HepG2 (cell line): Measurements from ENCODE around the gene ESPN. TPM values are rescaled to one million over a fixed set of nuclear protein-coding genes. Genes with fewer than 3 reads are reported as not detected.

Experiments
- ATF7-NPFF ChIP-seq: sonication (generic); formaldehyde crosslinking; IDR thresholded peaks from 2 replicates; pipeline ENCODE4 v1.8.1; 2023; ENCODE audit warnings: mild to moderate bottlenecking, low read depth, missing genetic modification reagents, moderate library complexity
- FUBP1 ChIP-seq: sonication (generic); formaldehyde crosslinking; IDR thresholded peaks from 2 replicates; pipeline ENCODE4 v1.5.1; 2020; ENCODE audit warnings: missing genetic modification reagents, mild to moderate bottlenecking, borderline replicate concordance
- HCFC1 ChIP-seq: fragments of 150-350 bp; IDR thresholded peaks from 2 replicates; pipeline ENCODE4 v1.6.1; 2014; ENCODE audit warnings: low read depth, low read length
- HDAC1 ChIP-seq: sonication (generic); formaldehyde crosslinking; IDR thresholded peaks from 2 replicates; pipeline ENCODE4 v1.5.1; 2020; ENCODE audit warnings: mild to moderate bottlenecking, missing genetic modification reagents
- HIVEP1 ChIP-seq: sonication (generic); formaldehyde crosslinking; IDR thresholded peaks from 2 replicates; pipeline ENCODE4 v1.4.0; 2020; ENCODE audit warnings: mild to moderate bottlenecking, missing genetic modification reagents
- KMT2B ChIP-seq: IDR thresholded peaks from 2 replicates; pipeline ENCODE4 v1.6.1; 2016; ENCODE audit warnings: missing genetic modification reagents, missing compliant biosample characterization
- NPAS2 ChIP-seq: sonication (generic); formaldehyde crosslinking; IDR thresholded peaks from 2 replicates; pipeline ENCODE4 v1.8.0; 2022; ENCODE audit warnings: mild to moderate bottlenecking, missing genetic modification reagents, borderline replicate concordance
- REXO4 ChIP-seq: sonication (generic); formaldehyde crosslinking; IDR thresholded peaks from 2 replicates; pipeline ENCODE4 v1.8.0; 2022; ENCODE audit warnings: missing genetic modification reagents, mild to moderate bottlenecking, borderline replicate concordance
- SIN3B ChIP-seq: fragments of 150-350 bp; IDR thresholded peaks from 2 replicates; pipeline ENCODE4 v1.6.1; 2014; ENCODE audit warnings: low read length
- TFDP2 ChIP-seq: sonication (generic); formaldehyde crosslinking; IDR thresholded peaks from 2 replicates; pipeline ENCODE4 v1.4.0; 2020; ENCODE audit warnings: missing genetic modification reagents
- ZFYVE20 ChIP-seq: sonication (generic); formaldehyde crosslinking; IDR thresholded peaks from 2 replicates; pipeline ENCODE4 v1.8.0; 2023; ENCODE audit warnings: low read depth, mild to moderate bottlenecking, moderate library complexity, missing genetic modification reagents, borderline replicate concordance
- ZNF710 ChIP-seq: sonication (generic); formaldehyde crosslinking; IDR thresholded peaks from 2 replicates; pipeline ENCODE4 v1.5.0; 2020; ENCODE audit warnings: mild to moderate bottlenecking, missing genetic modification reagents, borderline replicate concordance
- ZNF766 ChIP-seq: sonication (generic); formaldehyde crosslinking; IDR thresholded peaks from 2 replicates; pipeline ENCODE4 v1.5.0; 2020; ENCODE audit warnings: missing genetic modification reagents, borderline replicate concordance
- ZNF878 ChIP-seq: sonication (generic); formaldehyde crosslinking; IDR thresholded peaks from 2 replicates; pipeline ENCODE4 v1.8.1; 2023; ENCODE audit warnings: mild to moderate bottlenecking, missing genetic modification reagents, moderate library complexity
- polyA plus RNA-seq, 8 experiments: library from polyadenylated mRNA; depleted of rRNA in 3 of 8; stranded (reverse) in 7 of 8; unstranded in 1 of 8; fragments of >200 nt; fragmentation: Illumina TruSeq in 4 of 8; extraction: Trizol in 4 of 8; gene quantifications; 2 replicates each; pipeline versions ENCODE4 v1.2.1 to v1.2.3, GENCODE V29; 2011 to 2016; ENCODE audit warnings: low read depth in 4 of 8, missing spikeins in 1 of 8, mixed read lengths in 1 of 8; ENCODE audit not compliant: insufficient read depth in 1 of 8
- total RNA-seq, 5 experiments: library from RNA; depleted of rRNA; stranded (reverse); fragments of >200 nt; fragmentation: Illumina TruSeq; extraction: Trizol; gene quantifications; 2 replicates each; pipeline ENCODE4 v1.2.3, GENCODE V29; 2016; ENCODE audit warnings: low read depth in 1 of 5
- TF ChIP-seq, protein P1 (sequence below): sonication (generic); formaldehyde crosslinking; IDR thresholded peaks from 2 replicates; pipeline ENCODE4 v1.8.0; 2022; ENCODE audit warnings: missing genetic modification reagents, mild to moderate bottlenecking, moderate library complexity, borderline replicate concordance
- TF ChIP-seq, protein P2 (sequence below): sonication (generic); formaldehyde crosslinking; IDR thresholded peaks from 2 replicates; pipeline ENCODE4 v1.5.0; 2020; ENCODE audit warnings: mild to moderate bottlenecking, missing genetic modification reagents
- TF ChIP-seq, protein P3 (sequence below): sonication (generic); formaldehyde crosslinking; IDR thresholded peaks from 2 replicates; pipeline ENCODE4 v1.5.1; 2020; ENCODE audit warnings: missing genetic modification reagents, mild to moderate bottlenecking, borderline replicate concordance

ESPN gene
- total and polyA plus RNA-seq, 2 of the 13 experiments (the other 11 are each of a cell fraction or from before 2014, with no cell fraction given): 48.6 to 54.2 TPM

DNA sequence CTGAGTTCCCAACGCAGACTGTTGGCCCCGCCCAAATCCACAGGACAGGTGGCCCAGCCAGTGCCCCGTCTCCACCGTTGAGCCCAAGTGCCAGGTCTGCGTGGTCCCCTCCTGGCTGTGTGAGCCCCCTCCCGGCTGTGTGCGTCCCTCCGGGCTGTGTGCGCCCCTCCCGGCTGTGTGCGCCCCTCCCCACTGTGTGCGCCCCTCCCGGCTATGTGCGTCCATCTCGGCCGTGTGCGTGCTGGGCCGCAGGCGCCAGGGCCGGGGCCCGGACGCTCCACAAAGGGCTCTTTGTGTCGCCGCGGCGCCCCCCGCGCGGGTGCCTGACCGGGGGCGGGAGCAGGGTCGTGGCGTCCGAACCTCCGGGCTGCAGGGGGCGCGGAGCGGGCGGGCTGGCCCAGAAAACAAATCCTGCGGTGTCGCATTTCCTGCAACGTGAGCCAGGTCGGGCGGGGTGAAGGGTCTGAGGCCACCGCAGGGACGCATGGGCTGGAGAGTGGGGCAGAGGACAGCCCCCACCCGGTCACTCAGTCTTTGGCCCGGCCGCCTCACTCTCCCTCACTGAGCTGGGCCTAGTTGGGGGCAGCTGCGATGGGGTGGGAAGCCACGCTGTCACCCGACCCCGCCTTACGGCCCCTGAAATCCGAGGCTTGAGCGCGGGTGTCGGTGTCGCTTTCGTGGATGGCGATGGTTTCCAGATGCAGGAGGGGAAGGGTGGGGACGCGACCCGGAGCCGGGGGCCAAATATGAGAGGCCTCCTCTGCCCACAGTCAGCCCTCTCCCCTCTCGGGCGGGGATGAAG lies 22.6 kb downstream of the ESPN start (continued):
- TF ChIP-seq, protein P1, sequence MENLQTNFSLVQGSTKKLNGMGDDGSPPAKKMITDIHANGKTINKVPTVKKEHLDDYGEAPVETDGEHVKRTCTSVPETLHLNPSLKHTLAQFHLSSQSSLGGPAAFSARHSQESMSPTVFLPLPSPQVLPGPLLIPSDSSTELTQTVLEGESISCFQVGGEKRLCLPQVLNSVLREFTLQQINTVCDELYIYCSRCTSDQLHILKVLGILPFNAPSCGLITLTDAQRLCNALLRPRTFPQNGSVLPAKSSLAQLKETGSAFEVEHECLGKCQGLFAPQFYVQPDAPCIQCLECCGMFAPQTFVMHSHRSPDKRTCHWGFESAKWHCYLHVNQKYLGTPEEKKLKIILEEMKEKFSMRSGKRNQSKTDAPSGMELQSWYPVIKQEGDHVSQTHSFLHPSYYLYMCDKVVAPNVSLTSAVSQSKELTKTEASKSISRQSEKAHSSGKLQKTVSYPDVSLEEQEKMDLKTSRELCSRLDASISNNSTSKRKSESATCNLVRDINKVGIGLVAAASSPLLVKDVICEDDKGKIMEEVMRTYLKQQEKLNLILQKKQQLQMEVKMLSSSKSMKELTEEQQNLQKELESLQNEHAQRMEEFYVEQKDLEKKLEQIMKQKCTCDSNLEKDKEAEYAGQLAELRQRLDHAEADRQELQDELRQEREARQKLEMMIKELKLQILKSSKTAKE (CRISPR knock-in tag): peak; percentile 96
- TF ChIP-seq NPAS2 (peak; percentile 93; the same call in 1 of the 2 replicates), HDAC1 (CRISPR knock-in tag) (peak; percentile 95), ZFYVE20 (CRISPR knock-in tag) (no peak), ZNF878 (CRISPR knock-in tag) (no peak), KMT2B (CRISPR knock-in tag) (no peak), FUBP1 (CRISPR knock-in tag) (0 out of 2 replicates have a peak, but pooled peaks have one; percentile 30), HIVEP1 (CRISPR knock-in tag) (no peak), HCFC1 (no peak), TFDP2 (peak; percentile 76), REXO4 (CRISPR knock-in tag) (no peak), ZNF766 (CRISPR knock-in tag) (peak; percentile 85), SIN3B (no peak), ATF7-NPFF (peak; percentile 21; the same call in 1 of the 2 replicates), ZNF710 (CRISPR knock-in tag) (0 out of 2 replicates have a peak, but pooled peaks have one; percentile 40)
- TF ChIP-seq, protein P2, sequence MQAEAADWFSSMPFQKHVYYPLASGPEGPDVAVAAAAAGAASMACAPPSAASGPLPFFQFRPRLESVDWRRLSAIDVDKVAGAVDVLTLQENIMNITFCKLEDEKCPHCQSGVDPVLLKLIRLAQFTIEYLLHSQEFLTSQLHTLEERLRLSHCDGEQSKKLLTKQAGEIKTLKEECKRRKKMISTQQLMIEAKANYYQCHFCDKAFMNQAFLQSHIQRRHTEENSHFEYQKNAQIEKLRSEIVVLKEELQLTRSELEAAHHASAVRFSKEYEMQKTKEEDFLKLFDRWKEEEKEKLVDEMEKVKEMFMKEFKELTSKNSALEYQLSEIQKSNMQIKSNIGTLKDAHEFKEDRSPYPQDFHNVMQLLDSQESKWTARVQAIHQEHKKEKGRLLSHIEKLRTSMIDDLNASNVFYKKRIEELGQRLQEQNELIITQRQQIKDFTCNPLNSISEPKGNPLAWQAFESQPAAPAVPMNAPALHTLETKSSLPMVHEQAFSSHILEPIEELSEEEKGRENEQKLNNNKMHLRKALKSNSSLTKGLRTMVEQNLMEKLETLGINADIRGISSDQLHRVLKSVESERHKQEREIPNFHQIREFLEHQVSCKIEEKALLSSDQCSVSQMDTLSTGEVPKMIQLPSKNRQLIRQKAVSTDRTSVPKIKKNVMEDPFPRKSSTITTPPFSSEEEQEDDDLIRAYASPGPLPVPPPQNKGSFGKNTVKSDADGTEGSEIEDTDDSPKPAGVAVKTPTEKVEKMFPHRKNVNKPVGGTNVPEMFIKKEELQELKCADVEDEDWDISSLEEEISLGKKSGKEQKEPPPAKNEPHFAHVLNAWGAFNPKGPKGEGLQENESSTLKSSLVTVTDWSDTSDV: no peak
- TF ChIP-seq, protein P3, sequence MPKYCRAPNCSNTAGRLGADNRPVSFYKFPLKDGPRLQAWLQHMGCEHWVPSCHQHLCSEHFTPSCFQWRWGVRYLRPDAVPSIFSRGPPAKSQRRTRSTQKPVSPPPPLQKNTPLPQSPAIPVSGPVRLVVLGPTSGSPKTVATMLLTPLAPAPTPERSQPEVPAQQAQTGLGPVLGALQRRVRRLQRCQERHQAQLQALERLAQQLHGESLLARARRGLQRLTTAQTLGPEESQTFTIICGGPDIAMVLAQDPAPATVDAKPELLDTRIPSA (CRISPR knock-in tag): no peak; the same call in 1 of the 2 replicates
